Breast epithelium (tissue), 4 donors: Measurements from ENCODE around the gene DYSF. TPM values are rescaled to one million over a fixed set of nuclear protein-coding genes. Genes with fewer than 3 reads are reported as not detected.

Source experiments
- DNase-seq, 2 donors: peaks; one replicate each; pipeline ENCODE4 v3.0.0-alpha.2; 2019; ENCODE audit warnings: low spot score in 2 of 2
- H3K27ac ChIP-seq, 2 donors: fragments of 200-600 bp; sonication (generic) in 1 of 2; one replicate each; pipeline ENCODE4 v1.5.1; 2016 to 2019; ENCODE audit warnings: mild to moderate bottlenecking in 1 of 2
- H3K27me3 ChIP-seq, 2 donors: fragments of 200-600 bp; sonication (generic) in 1 of 2; one replicate each; pipeline versions ENCODE4 v1.5.1 to v1.6.0; 2017 to 2019; ENCODE audit warnings: control low read depth in 1 of 2, mild to moderate bottlenecking in 1 of 2
- H3K36me3 ChIP-seq: fragments of 200-600 bp; one replicate; pipeline ENCODE4 v1.5.1; 2019
- H3K4me1 ChIP-seq, 2 donors: fragments of 200-600 bp; sonication (generic); one replicate each; pipeline ENCODE4 v1.5.1; 2016 to 2019; ENCODE audit warnings: control low read depth in 1 of 2
- H3K4me3 ChIP-seq, 3 donors: fragments of 200-600 bp; sonication (generic); 1 replicate in 2 of 3; 2 replicates in 1 of 3; pipeline ENCODE4 v1.5.1; 2016 to 2019; ENCODE audit warnings: mild to moderate bottlenecking in 3 of 3, moderate library complexity in 2 of 3
- H3K9me3 ChIP-seq, 2 donors: fragments of 200-600 bp; sonication (generic) in 1 of 2; one replicate each; pipeline ENCODE4 v1.5.1; 2016 to 2019; ENCODE audit warnings: control low read depth in 1 of 2
- POLR2A ChIP-seq: fragments of 450-650 bp; IDR thresholded peaks from one replicate; pipeline ENCODE4 v1.6.1; 2016; ENCODE audit warnings: antibody characterized with exemption, mild to moderate bottlenecking, moderate library complexity
- POLR2AphosphoS5 ChIP-seq, 3 donors: sonication (generic); formaldehyde crosslinking; IDR thresholded peaks; one replicate each; pipeline ENCODE4 v1.6.1; 2017; ENCODE audit warnings: antibody characterized with exemption in 3 of 3
- intact Hi-C: fragments of 100-400 bp; cut with DNase I; formaldehyde crosslinking; loops from one replicate; pipeline ENCODE4 v1.15.1; 2023; ENCODE audit warnings: low total_unique reads
- total RNA-seq, 3 donors: library from RNA; depleted of rRNA; stranded (reverse); fragments of >200 nt; gene quantifications; one replicate each; pipeline ENCODE4 v1.1.0, GENCODE V29; 2016
- TF ChIP-seq, protein P1 (sequence below), 3 donors: fragments of 450-650 bp; IDR thresholded peaks; one replicate each; pipeline ENCODE4 v1.5.1; 2016 to 2017; ENCODE audit warnings: antibody characterized with exemption in 3 of 3, mild to moderate bottlenecking in 3 of 3, moderate library complexity in 3 of 3

The DYSF gene
- total RNA-seq, 3 donors from 2014 or later, result 3.0 to 15.7 (median 4.8) TPM

DNA sequence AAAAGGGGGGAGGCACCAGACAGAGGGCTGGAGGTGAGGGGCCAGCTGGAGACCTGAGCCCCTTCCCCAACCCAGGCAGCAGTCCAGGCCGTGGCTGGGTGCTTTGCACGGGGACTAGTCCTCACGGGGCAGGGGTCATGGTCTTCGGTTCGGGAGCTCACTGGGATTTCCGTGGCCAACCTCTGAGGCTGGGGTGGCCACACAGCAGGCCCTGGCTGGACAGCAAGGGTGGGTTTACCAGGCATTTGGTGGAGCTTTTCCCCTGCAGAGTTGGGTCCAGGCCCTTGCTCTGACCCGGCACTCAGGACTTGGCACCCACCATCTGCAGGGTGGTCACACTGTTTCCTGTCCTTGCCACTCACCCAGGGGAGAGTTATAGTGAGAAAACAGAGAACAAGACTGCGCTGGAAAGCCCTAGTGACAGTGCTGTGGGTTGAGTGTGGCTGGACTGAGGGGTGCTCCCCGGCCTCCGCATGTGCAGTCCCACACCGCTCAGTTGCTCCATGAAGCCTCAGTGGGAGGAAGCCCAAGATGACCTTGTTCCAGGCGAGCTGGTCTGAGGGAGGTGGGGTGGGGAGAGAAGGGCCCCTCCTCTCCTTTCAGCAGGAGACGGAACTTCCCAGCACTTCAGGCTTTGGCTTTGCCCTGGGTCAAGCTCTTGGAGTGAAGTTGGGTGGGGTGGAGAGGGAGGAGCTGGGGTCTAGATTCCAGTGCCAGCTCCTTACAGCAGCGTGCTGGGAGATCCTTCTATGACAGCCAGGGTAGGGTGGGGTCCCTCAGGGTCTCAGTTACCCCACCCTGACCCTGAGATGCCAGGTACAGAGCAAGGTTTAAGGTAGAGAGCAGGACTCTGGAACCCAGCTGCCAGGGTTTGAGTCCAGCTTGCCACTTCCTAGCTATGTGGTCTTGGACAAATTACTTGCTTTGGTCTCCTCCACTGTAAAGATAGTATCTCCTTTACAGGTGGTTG lies 219.8 kb downstream of the DYSF start:
- DNase-seq, result no peak

GRCh38 chr2:71674158-71674851 lies 220.9 kb downstream of the DYSF start:
- H3K9me3 ChIP-seq, result no peaks in the 10 kb centered on the region
- TF ChIP-seq POLR2A (no peak), POLR2AphosphoS5 (IDR thresholded peaks at IDR 0.05) (no peak)
- TF ChIP-seq, protein P1, sequence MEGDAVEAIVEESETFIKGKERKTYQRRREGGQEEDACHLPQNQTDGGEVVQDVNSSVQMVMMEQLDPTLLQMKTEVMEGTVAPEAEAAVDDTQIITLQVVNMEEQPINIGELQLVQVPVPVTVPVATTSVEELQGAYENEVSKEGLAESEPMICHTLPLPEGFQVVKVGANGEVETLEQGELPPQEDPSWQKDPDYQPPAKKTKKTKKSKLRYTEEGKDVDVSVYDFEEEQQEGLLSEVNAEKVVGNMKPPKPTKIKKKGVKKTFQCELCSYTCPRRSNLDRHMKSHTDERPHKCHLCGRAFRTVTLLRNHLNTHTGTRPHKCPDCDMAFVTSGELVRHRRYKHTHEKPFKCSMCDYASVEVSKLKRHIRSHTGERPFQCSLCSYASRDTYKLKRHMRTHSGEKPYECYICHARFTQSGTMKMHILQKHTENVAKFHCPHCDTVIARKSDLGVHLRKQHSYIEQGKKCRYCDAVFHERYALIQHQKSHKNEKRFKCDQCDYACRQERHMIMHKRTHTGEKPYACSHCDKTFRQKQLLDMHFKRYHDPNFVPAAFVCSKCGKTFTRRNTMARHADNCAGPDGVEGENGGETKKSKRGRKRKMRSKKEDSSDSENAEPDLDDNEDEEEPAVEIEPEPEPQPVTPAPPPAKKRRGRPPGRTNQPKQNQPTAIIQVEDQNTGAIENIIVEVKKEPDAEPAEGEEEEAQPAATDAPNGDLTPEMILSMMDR (IDR thresholded peaks at IDR 0.05), result no peak
- intact Hi-C loops, result no loop called here
- H3K36me3 ChIP-seq, result no peaks in the 10 kb centered on the region
- H3K4me1 ChIP-seq, result no peaks in the 10 kb centered on the region
- no peak for DNase-seq
- H3K27ac ChIP-seq, result no peak overlapping the region
- H3K27me3 ChIP-seq, result no peaks in the 10 kb centered on the region
- H3K4me3 ChIP-seq, result no peak overlapping the region

More for the DNA sequence above, 219.8 kb downstream of the DYSF start:
- Histone ChIP-seq H3K4me1 (no peaks in the 10 kb centered on the region), H3K36me3 (no peaks in the 10 kb centered on the region), H3K27ac (no peak overlapping the region), H3K9me3 (no peaks in the 10 kb centered on the region), H3K4me3 (no peak overlapping the region), H3K27me3 (no peaks in the 10 kb centered on the region)
- TF ChIP-seq POLR2A (no peak), POLR2AphosphoS5 (IDR thresholded peaks at IDR 0.05) (no peak)
- TF ChIP-seq, protein P1 (IDR thresholded peaks at IDR 0.05), result no peak
- intact Hi-C loops, result no loop called here

GRCh38 chr2:71675296-71675695 lies 221.9 kb downstream of the DYSF start:
- intact Hi-C loops, result no loop called here
- no peak overlapping the region for H3K4me3 ChIP-seq
- no peaks in the 10 kb centered on the region for H3K36me3 ChIP-seq
- H3K27me3 ChIP-seq, result no peaks in the 10 kb centered on the region
- H3K9me3 ChIP-seq, result no peaks in the 10 kb centered on the region
- TF ChIP-seq POLR2AphosphoS5 (IDR thresholded peaks at IDR 0.05), result no peak
- no peak for TF ChIP-seq POLR2A
- no peak overlapping the region for H3K27ac ChIP-seq
- H3K4me1 ChIP-seq, result no peaks in the 10 kb centered on the region
- peak in 1 of 2 donors; percentile 37 for DNase-seq

DNA sequence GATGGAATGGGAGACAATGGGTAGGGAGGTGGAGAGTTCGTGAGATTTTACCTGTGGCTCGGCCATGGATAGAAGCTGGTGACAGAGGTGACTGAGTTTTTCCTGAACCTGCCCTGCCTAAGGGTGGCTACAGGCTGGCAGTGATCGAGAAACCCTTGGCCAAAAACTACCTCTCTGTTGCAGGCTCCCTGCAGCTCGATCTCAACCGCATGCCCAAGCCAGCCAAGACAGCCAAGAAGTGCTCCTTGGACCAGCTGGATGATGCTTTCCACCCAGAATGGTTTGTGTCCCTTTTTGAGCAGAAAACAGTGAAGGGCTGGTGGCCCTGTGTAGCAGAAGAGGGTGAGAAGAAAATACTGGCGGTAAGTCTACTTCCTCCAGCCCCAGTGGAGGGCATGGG lies 225.5 kb downstream of the DYSF start:
- no peaks in the 10 kb centered on the region for H3K36me3 ChIP-seq
- TF ChIP-seq, protein P1 (IDR thresholded peaks at IDR 0.05), result no peak
- TF ChIP-seq POLR2AphosphoS5 (IDR thresholded peaks at IDR 0.05) (no peak), POLR2A (no peak)
- H3K4me1 ChIP-seq, result no peaks in the 10 kb centered on the region
- intact Hi-C loops, result no loop called here
- DNase-seq, result no peak
- no peak overlapping the region for H3K27ac ChIP-seq
- H3K9me3 ChIP-seq, result no peaks in the 10 kb centered on the region
- no peak overlapping the region for H3K4me3 ChIP-seq
- H3K27me3 ChIP-seq, result no peaks in the 10 kb centered on the region

- Histone ChIP-seq H3K27ac (no peak overlapping the region), H3K4me3 (no peak overlapping the region), H3K9me3 (no peaks in the 10 kb centered on the region), H3K27me3 (no peaks in the 10 kb centered on the region), H3K36me3 (no peaks in the 10 kb centered on the region), H3K4me1 (no peaks in the 10 kb centered on the region)
- intact Hi-C loops, result no loop called here
- TF ChIP-seq POLR2AphosphoS5 (IDR thresholded peaks at IDR 0.05), result no peak
- TF ChIP-seq, protein P1 (IDR thresholded peaks at IDR 0.05), result no peak
- TF ChIP-seq POLR2A, result no peak
- no peak for DNase-seq
Observed at GRCh38 chr2:71679491-71679890, 226.1 kb downstream of the DYSF start.
